DOHH2 (cell line): ENCODE measurements around the gene GPR141.

ENCODE experiments used
- EZH2phosphoT487 ChIP-seq: fragments of 200-600 bp; sonication (generic); IDR thresholded peaks from 2 replicates; pipeline ENCODE4 v1.6.1; 2017; ENCODE audit warnings: borderline replicate concordance, mild to moderate bottlenecking, antibody characterized with exemption, low read length, moderate library complexity, mixed read lengths
- TF ChIP-seq, protein P1 (sequence below): fragments of 200-600 bp; sonication (generic); IDR thresholded peaks from one replicate; pipeline ENCODE4 v1.5.1; 2014; ENCODE audit warnings: antibody characterized with exemption, mild to moderate bottlenecking, low read depth, low read length; ENCODE audit not compliant: poor library complexity, severe bottlenecking

DNA sequence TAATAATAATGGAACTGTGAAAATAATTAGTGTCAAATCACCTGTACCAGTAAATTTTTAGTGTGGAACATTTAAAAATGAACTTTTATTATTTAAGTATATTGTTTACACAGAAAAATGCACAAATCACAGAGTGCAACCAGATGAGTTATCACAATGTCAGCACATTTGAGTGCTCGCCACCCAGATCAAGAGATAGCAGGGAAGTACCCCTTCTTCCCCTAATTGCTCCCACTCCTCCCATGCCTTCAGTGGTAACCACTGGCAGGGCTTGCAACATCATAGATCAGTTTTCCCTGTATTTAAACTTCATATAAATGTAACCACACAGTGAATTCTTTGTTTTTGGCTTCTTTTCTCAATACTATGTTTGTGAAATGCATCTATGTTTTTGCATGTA lies 7.8 kb upstream of the GPR141 start:
- TF ChIP-seq, protein P1, sequence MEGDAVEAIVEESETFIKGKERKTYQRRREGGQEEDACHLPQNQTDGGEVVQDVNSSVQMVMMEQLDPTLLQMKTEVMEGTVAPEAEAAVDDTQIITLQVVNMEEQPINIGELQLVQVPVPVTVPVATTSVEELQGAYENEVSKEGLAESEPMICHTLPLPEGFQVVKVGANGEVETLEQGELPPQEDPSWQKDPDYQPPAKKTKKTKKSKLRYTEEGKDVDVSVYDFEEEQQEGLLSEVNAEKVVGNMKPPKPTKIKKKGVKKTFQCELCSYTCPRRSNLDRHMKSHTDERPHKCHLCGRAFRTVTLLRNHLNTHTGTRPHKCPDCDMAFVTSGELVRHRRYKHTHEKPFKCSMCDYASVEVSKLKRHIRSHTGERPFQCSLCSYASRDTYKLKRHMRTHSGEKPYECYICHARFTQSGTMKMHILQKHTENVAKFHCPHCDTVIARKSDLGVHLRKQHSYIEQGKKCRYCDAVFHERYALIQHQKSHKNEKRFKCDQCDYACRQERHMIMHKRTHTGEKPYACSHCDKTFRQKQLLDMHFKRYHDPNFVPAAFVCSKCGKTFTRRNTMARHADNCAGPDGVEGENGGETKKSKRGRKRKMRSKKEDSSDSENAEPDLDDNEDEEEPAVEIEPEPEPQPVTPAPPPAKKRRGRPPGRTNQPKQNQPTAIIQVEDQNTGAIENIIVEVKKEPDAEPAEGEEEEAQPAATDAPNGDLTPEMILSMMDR: no peak
- TF ChIP-seq EZH2phosphoT487: no peak
